C4-2B (cell line): ENCODE measurements around the gene NPPA.

Source experiments
- ZFX ChIP-seq: fragments of 450-650 bp; IDR thresholded peaks from 2 replicates; pipeline ENCODE4 v1.6.1; 2017
- TF ChIP-seq, protein P1 (sequence below): fragments of 450-650 bp; conservative IDR thresholded peaks from 2 replicates; pipeline ENCODE4 v1.5.1; 2017; ENCODE audit warnings: mild to moderate bottlenecking

GRCh38 chr1:11869650-11870207, 22.1 kb upstream of the NPPA start:
- TF ChIP-seq, protein P1, sequence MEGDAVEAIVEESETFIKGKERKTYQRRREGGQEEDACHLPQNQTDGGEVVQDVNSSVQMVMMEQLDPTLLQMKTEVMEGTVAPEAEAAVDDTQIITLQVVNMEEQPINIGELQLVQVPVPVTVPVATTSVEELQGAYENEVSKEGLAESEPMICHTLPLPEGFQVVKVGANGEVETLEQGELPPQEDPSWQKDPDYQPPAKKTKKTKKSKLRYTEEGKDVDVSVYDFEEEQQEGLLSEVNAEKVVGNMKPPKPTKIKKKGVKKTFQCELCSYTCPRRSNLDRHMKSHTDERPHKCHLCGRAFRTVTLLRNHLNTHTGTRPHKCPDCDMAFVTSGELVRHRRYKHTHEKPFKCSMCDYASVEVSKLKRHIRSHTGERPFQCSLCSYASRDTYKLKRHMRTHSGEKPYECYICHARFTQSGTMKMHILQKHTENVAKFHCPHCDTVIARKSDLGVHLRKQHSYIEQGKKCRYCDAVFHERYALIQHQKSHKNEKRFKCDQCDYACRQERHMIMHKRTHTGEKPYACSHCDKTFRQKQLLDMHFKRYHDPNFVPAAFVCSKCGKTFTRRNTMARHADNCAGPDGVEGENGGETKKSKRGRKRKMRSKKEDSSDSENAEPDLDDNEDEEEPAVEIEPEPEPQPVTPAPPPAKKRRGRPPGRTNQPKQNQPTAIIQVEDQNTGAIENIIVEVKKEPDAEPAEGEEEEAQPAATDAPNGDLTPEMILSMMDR: no peak
- TF ChIP-seq ZFX: no peak
